Heart right ventricle (tissue), 16 donors: ENCODE results near the gene ZNF365. TPM values are rescaled to one million over a fixed set of nuclear protein-coding genes. Genes with fewer than 3 reads are reported as not detected.

Experiments used
- ATAC-seq, 8 donors: fragments of 200-7000 bp; cut with Tn5 transposase; one replicate each; pipeline ENCODE4 v1.9.1; 2020; ENCODE audit warnings: mild to moderate bottlenecking in 8 of 8, moderate library complexity in 8 of 8, moderate number of reproducible peaks in 1 of 8
- DNase-seq, 2 donors: peaks; one replicate each; pipeline ENCODE4 v3.0.0-alpha.2; 2020
- H3K27ac ChIP-seq, 10 donors: fragments of 200-600 bp; sonication (generic) in 2 of 10; one replicate each; pipeline versions ENCODE4 v1.5.0 to v1.8.0; 2020 to 2022; ENCODE audit warnings: mild to moderate bottlenecking in 3 of 10
- H3K27me3 ChIP-seq, 7 donors: fragments of 200-600 bp; one replicate each; pipeline ENCODE4 v1.8.0; 2021 to 2022; ENCODE audit warnings: mild to moderate bottlenecking in 2 of 7
- H3K36me3 ChIP-seq, 9 donors: fragments of 200-600 bp; sonication (generic) in 1 of 9; one replicate each; pipeline versions ENCODE4 v1.5.0 to v1.8.0; 2020 to 2022; ENCODE audit warnings: mild to moderate bottlenecking in 2 of 9
- H3K4me1 ChIP-seq, 9 donors: fragments of 200-600 bp; sonication (generic) in 1 of 9; one replicate each; pipeline versions ENCODE4 v1.5.0 to v1.8.0; 2020 to 2022; ENCODE audit warnings: mild to moderate bottlenecking in 4 of 9
- H3K4me3 ChIP-seq, 10 donors: fragments of 200-600 bp; sonication (generic) in 2 of 10; one replicate each; pipeline versions ENCODE4 v1.5.0 to v1.8.0; 2020 to 2022; ENCODE audit warnings: mild to moderate bottlenecking in 7 of 10, moderate library complexity in 2 of 10
- H3K9me3 ChIP-seq, 11 donors: fragments of 200-600 bp in 10 of 11; sonication (generic) in 2 of 11; one replicate each; pipeline versions ENCODE4 v1.5.0 to v1.8.0; 2013 to 2022; ENCODE audit warnings: mild to moderate bottlenecking in 2 of 11, control low read depth in 1 of 11, moderate library complexity in 1 of 11
- CTCF ChIP-seq, 9 donors: fragments of 200-600 bp; sonication (generic) in 2 of 9; IDR thresholded peaks; one replicate each; pipeline versions ENCODE4 v1.5.0 to v1.8.0; 2021 to 2022; ENCODE audit warnings: antibody characterized with exemption in 9 of 9, mild to moderate bottlenecking in 5 of 9, moderate library complexity in 1 of 9
- WGBS, 2 donors: extraction: QIAGEN DNeasy Blood & Tissue Kit; methylation state at CpG; one replicate each; pipeline ENCODE4 v1.1.7; 2013; ENCODE audit warnings: inconsistent platforms in 1 of 2; 5-methylcytosine and 5-hydroxymethylcytosine counted together
- intact Hi-C, 10 donors: fragments of 100-400 bp; cut with DNase I; formaldehyde crosslinking; loops; one replicate each; pipeline versions ENCODE4 v1.11.1 to v1.14.2; 2022
- polyA plus RNA-seq, 2 donors: library from polyadenylated mRNA; stranded (reverse); fragments of 200-250 nt; gene quantifications; one replicate each; pipeline ENCODE4 v1.2.3, GENCODE V29; 2013
- total RNA-seq, 10 donors: library from RNA; stranded (reverse); fragmentation: NEBNext Ultra II Directional in 3 of 10; extraction: Animal tissue kit (Norgen Biotek cat#: 25700) in 3 of 10; gene quantifications; one replicate each; pipeline versions ENCODE4 v1.2.1 to v1.2.4, GENCODE V29; 2021 to 2023
- donor health status: Arrhythmogenic right ventricular cardiomyopathy.
- donor health status: ischemic (EF 13 %, LVEDD 7.1; RV severe dilation, severe dysfunction).
- donor health status: healthy with polysubstance abuse.
- donor health status: DM: no; HTN: yes; CAD: no.
- donor health status: DM: no; HTN: no; CAD: no.
- donor health status: ischemic (EF 25% LVEDD 6.9; RV normal size, moderate dysfunction).
- donor health status: ischemic (EF 25% LVEDD 5.7; RV mildly dilated, moderate dysfunction).
- donor health status: healthy.
- donor health status: DM: yes; HTN: yes; CAD: no.
- donor health status: Ischemic cardiomyopathy.
- donor health status: ischemic (EF 35%, LVEDD 5.7; RV mildly dilated, moderate dysfunction).
- donor health status: nonischemic (EF 11% LVEDD 7.7; RV severe dilation, severe dysfunction).
- donor health status: DM: yes; HTN: yes; CAD: no.
- donor health status: PGD.
- donor health status: ischemic (EF 29% LVEDD 5.4; RV normal size, mild dysfunction).
- donor health status: nonischemic (EF 23%, LVEDD 6.1; RV moderate dilation, normal function).

The ZNF365 gene
- total and polyA plus RNA-seq, 12 donors = 0.05 to 0.60 (median 0.16) TPM

DNA sequence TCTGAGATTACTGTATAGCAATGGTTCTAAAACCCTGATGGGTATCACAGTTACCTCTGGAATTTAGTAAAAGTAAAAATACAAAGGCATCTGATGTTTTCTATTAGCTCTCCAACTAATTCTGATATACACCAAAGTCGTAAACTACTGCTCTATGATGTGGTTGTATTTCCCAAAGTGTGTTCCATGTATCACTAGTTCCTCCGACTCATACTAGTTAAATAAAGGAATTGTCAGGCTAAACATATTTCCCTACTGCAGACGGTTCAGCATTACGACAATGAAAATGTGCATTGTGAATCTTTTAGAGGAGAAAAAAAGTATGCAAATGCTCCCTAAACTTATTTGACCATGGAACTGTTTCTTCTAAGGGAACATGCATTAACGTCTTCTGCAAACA is 38.9 kb downstream of the ZNF365 start:
- Histone ChIP-seq H3K9me3 (peaks cover 0 to 38% (median 6%) of the 10 kb centered on the region in 11 donors), H3K36me3 (no peaks in the 10 kb centered on the region), H3K27ac (no peak overlapping the region), H3K4me1 (no peaks in the 10 kb centered on the region), H3K4me3 (no peak overlapping the region), H3K27me3 (peaks cover 0 to 18% (median 5%) of the 10 kb centered on the region in 7 donors)
- intact Hi-C loops = no loop called here
- WGBS, 2 donors = 84 to 86% methylated on average over 5 of the region's 5 CpGs
- no peak for DNase-seq
- no peak for TF ChIP-seq CTCF (IDR thresholded peaks at IDR 0.05)
- ATAC-seq = no peak

DNA sequence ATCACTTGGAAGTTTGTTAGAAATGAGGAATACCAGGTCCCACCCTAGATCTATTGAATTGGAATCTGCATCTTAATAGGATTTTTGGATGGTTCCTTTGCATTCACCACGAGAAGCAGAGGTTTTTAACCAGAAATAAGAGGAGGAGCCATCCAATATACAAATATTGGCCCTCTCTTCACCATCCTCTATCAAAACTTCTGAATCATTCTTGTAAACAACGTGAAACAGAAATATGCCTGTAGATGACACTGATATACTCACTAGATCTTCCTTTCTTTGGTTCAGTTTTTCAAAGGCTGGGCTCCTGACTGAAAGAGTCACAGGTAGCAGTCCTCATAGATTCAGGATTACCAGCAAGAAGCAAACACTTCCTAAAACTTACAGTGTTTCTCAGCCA is 39.5 kb downstream of the ZNF365 start:
- H3K9me3 ChIP-seq = peaks cover 0 to 33% (median 6%) of the 10 kb centered on the region in 11 donors
- H3K27me3 ChIP-seq = peaks cover 0 to 18% (median 5%) of the 10 kb centered on the region in 7 donors
- 52 to 53% methylated on average over 2 of the region's 2 CpGs for WGBS, 2 donors
- H3K27ac ChIP-seq = no peak overlapping the region
- no peak overlapping the region for H3K4me3 ChIP-seq
- H3K36me3 ChIP-seq = no peaks in the 10 kb centered on the region
- ATAC-seq (no peak), DNase-seq (no peak)
- intact Hi-C loops = no loop called here
- H3K4me1 ChIP-seq = no peaks in the 10 kb centered on the region
- no peak for TF ChIP-seq CTCF (IDR thresholded peaks at IDR 0.05)

- H3K27ac ChIP-seq = no peak overlapping the region
- peaks cover 0 to 31% (median 6%) of the 10 kb centered on the region in 11 donors for H3K9me3 ChIP-seq
- peaks cover 0 to 18% (median 5%) of the 10 kb centered on the region in 7 donors for H3K27me3 ChIP-seq
- intact Hi-C loops = no loop called here
- ATAC-seq (no peak), DNase-seq (no peak)
- WGBS, 2 donors = 0 to 35% methylated on average over 1 of the region's 1 CpG
- H3K36me3 ChIP-seq = no peaks in the 10 kb centered on the region
- no peaks in the 10 kb centered on the region for H3K4me1 ChIP-seq
- H3K4me3 ChIP-seq = no peak overlapping the region
- no peak for TF ChIP-seq CTCF (IDR thresholded peaks at IDR 0.05)
Observed at GRCh38 chr10:62414359-62414758, 40.2 kb downstream of the ZNF365 start.

GRCh38 chr10:62422068-62422590 is 48.0 kb downstream of the ZNF365 start:
- DNase-seq = no peak
- no peak overlapping the region for H3K4me3 ChIP-seq
- WGBS, 2 donors = 0 to 47% methylated on average over 1 of the region's 1 CpG
- no peak for TF ChIP-seq CTCF (IDR thresholded peaks at IDR 0.05)
- H3K36me3 ChIP-seq = no peaks in the 10 kb centered on the region
- no peak overlapping the region for H3K27ac ChIP-seq
- H3K27me3 ChIP-seq = peaks cover 0 to 5% (median 0%) of the 10 kb centered on the region in 7 donors
- intact Hi-C loops = no loop called here
- ATAC-seq = no peak
- H3K9me3 ChIP-seq = no peaks in the 10 kb centered on the region
- no peaks in the 10 kb centered on the region for H3K4me1 ChIP-seq
